Measurements from ENCODE around the gene C2orf72.
"Not testable (repeated sequence)": the region's sequence is repeated elsewhere in the genome, so short reads cannot be mapped to it uniquely, and the experiment has no call there.

C2orf72 gene

DNA sequence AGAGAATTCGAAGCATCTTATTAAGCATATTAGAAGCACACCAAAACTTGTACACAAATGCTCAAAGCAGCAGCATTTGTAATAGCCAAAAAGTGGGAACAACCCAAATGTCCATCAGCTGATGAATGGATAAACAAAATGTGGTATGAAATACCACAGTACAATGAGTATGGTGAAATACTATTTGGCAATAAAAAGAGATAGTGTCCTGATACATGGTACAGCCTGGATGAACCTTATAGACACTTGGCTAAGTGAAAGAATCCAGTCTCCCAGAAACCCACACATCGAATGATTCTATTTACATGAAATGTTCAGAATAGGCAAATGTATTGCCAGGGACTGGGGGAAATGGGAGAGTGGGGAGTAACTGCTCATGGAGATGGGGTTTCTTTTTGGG is 38.4 kb upstream of the C2orf72 start:
- DNase-seq (ENCODE audit: low read depth), result no peak
- TF ChIP-seq, protein P1, sequence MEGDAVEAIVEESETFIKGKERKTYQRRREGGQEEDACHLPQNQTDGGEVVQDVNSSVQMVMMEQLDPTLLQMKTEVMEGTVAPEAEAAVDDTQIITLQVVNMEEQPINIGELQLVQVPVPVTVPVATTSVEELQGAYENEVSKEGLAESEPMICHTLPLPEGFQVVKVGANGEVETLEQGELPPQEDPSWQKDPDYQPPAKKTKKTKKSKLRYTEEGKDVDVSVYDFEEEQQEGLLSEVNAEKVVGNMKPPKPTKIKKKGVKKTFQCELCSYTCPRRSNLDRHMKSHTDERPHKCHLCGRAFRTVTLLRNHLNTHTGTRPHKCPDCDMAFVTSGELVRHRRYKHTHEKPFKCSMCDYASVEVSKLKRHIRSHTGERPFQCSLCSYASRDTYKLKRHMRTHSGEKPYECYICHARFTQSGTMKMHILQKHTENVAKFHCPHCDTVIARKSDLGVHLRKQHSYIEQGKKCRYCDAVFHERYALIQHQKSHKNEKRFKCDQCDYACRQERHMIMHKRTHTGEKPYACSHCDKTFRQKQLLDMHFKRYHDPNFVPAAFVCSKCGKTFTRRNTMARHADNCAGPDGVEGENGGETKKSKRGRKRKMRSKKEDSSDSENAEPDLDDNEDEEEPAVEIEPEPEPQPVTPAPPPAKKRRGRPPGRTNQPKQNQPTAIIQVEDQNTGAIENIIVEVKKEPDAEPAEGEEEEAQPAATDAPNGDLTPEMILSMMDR (IDR thresholded peaks at IDR 0.05; ENCODE audit: insufficient read depth, low read depth, low read length, missing control alignments), result no peak
- H3K4me3 ChIP-seq (ENCODE audit: low read length), result no peak overlapping the region

DNA sequence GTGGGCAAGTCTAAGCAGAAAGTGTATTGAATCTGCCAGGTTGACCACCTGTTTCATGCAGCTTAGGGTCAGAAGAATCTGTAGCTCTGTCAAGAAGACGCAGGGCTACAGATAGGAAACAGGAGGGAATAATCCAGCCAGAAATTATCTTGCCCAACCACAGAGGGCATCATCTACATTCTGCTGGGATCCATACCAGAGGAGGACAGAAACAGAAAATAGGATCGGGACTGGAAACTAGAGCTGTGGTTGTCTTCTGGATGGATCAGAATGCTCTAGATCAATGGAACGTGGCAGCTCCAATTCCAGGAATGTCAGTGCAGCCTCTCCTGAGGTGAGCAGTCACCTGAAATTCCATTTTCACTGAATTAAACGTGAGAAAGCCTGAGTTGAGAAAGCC is 37.8 kb upstream of the C2orf72 start:
- DNase-seq (ENCODE audit: low read depth), result no peak
- TF ChIP-seq, protein P1 (IDR thresholded peaks at IDR 0.05; ENCODE audit: insufficient read depth, low read depth, low read length, missing control alignments), result no peak
- no peak overlapping the region for H3K4me3 ChIP-seq (ENCODE audit: low read length)

DNA sequence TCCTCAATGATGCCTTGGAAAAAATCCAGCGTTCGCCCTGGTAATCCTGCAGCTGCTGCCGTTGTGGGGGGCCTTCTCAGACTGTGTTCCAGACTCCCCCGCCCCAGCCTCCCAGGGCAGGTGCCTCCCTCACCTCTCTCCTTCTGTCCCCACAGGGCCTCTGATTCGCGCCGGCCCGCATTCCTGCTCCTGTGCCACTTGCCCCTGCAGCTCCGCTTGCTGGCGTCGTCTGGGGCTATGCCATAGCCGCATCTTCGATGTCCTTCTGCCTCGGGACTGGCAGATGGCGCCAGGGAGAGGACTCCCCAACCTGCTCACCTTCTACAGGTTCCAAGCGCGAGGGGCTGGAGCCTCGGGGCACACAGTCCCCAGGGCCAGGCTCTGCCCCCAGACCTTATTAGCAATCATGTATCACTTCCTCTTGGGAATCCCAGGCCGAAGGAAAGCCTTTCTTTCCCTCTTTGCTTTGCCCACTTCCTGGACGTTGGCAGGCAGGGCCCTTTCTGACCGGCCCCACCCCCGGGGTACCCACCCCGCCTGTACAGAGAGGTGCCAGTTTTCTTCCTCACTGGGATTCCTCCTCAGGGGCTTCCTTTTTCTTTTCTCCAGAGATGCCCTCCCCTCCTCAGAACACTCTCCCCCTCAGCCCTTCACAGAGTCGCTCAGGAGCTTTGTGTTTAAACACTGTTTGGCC is 37.0 kb upstream of the C2orf72 start:
- DNase-seq (ENCODE audit: low read depth), result no peak
- TF ChIP-seq, protein P1 (IDR thresholded peaks at IDR 0.05; ENCODE audit: insufficient read depth, low read depth, low read length, missing control alignments), result no peak
- no peak overlapping the region for H3K4me3 ChIP-seq (ENCODE audit: low read length)

DNA sequence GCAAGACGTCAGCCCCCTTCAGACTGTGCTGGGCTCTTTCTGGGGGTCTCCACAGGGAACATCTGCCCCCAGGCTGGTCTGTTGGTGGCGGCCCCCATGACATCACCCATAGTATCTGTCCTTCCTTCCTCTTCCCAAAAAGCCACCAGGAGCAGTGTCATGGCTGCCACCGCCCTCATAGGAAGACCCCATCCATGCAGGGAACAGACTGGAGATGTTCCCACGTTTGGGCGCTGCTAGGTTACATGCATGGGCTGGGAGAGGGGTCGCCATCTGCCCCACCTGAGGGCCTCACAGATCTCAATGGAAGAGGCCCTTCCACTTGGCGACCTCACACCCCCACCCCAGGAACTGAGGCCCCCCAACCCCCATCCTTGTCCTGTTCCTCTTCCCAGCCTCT is 36.3 kb upstream of the C2orf72 start:
- H3K4me3 ChIP-seq (ENCODE audit: low read length), result no peak overlapping the region
- TF ChIP-seq, protein P1 (IDR thresholded peaks at IDR 0.05; ENCODE audit: insufficient read depth, low read depth, low read length, missing control alignments), result no peak
- DNase-seq (ENCODE audit: low read depth), result no peak

DNA sequence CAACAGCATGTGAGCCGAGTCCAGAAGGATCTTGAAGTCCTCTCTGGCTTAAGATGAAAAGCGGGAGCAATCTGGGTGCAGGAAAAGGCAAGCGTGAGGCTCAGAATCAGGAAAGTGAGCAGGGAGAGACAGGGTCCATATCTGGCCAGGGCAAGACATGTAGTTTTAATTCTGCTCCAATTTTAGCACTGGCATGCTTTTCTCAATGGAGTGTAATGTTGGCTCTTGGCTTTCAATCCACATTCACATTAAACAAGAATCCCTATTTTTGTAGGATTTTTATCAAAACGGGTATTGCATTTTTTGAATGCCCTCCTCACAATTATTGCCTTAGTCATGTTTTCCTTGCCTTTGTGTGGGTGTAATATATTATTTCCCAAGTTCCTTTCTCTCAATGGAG is 35.4 kb upstream of the C2orf72 start:
- no peak for DNase-seq (ENCODE audit: low read depth)
- TF ChIP-seq, protein P1 (IDR thresholded peaks at IDR 0.05; ENCODE audit: insufficient read depth, low read depth, low read length, missing control alignments), result no peak
- no peak overlapping the region for H3K4me3 ChIP-seq (ENCODE audit: low read length)

DNA sequence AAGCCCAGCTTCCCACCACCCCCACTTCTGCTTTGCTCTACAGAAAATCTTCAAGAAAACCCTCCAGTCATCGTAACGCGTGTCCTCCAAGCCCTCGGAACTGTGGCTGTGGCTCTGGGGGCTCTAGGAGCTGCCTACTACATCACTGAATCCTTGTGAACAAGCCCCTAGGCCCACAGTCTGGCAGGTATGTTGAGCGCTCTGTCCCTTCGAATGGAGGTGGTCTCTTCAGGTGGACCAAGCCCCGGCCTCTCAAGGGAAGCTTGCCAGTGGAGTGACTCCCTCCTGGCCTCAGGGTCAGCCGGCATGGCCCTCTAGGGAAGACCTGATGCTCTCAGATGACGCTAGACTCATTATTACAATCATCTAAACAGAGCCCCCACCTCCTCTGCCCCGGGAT is 34.7 kb upstream of the C2orf72 start:
- no peak for DNase-seq (ENCODE audit: low read depth)
- TF ChIP-seq, protein P1 (IDR thresholded peaks at IDR 0.05; ENCODE audit: insufficient read depth, low read depth, low read length, missing control alignments), result no peak
- H3K4me3 ChIP-seq (ENCODE audit: low read length), result no peak overlapping the region

DNA sequence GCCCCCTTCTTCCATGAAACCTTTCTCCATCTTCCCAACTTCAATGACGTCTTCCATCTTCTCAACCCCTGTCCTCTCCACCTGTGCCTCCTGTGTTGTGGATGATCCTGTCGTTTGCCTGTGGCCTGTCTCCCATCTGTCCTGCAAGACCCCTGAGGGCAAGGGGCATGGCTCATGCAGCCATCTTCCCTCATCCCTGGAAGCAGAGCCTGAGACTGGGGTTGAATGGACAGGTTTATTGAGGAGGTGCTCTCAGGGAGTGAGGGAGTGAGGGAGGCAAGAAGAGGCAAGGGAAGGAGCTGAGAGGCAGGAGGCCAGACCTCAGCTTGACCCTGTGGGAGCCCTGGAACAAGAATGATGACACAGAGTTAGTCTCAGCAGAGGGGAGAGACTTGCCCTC is 34.1 kb upstream of the C2orf72 start:
- H3K4me3 ChIP-seq (ENCODE audit: low read length), result no peak overlapping the region
- no peak for DNase-seq (ENCODE audit: low read depth)
- TF ChIP-seq, protein P1 (IDR thresholded peaks at IDR 0.05; ENCODE audit: insufficient read depth, low read depth, low read length, missing control alignments), result no peak

DNA sequence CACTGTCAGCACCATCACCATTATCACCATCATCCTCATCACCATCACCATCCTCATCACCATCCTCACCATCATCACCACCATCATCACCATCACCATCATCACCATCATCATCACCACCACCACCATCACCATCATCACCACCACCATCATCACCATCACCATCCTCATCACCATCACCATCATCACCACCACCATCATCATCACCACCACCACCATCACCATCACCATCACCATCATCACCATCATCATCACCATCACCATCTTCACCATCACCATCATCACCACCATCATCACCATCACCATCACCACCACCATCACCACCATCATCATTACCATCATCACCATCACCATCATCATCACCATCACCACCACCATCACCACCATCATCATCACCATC is 32.4 kb upstream of the C2orf72 start:
- not testable (repeated sequence) for H3K4me3 ChIP-seq (ENCODE audit: low read length); DNase-seq (ENCODE audit: low read depth)

Measured in epithelial cell of esophagus (primary cell).